DOHH2 (cell line): Measurements from ENCODE around the gene MAP3K1.

Experiments used
- CTCF ChIP-seq: fragments of 200-600 bp; sonication (generic); IDR thresholded peaks from one replicate; pipeline ENCODE4 v1.5.1; 2014; ENCODE audit warnings: antibody characterized with exemption, mild to moderate bottlenecking, low read depth, low read length; ENCODE audit not compliant: poor library complexity, severe bottlenecking
- EZH2phosphoT487 ChIP-seq: fragments of 200-600 bp; sonication (generic); IDR thresholded peaks from 2 replicates; pipeline ENCODE4 v1.6.1; 2017; ENCODE audit warnings: borderline replicate concordance, mild to moderate bottlenecking, antibody characterized with exemption, low read length, moderate library complexity, mixed read lengths

- TF ChIP-seq EZH2phosphoT487 (no peak), CTCF (no peak)
These were observed 99.3 kb downstream of the MAP3K1 start for GRCh38 chr5:56914678-56915077.
